ENCODE data around the gene GALE. TPM values are rescaled to one million over a fixed set of nuclear protein-coding genes. Genes with fewer than 3 reads are reported as not detected.

The GALE gene
- total and polyA plus RNA-seq, 2 of the 13 experiments (the other 11 are each of a cell fraction or from before 2014, with no cell fraction given) = 85.2 to 88.4 TPM

DNA sequence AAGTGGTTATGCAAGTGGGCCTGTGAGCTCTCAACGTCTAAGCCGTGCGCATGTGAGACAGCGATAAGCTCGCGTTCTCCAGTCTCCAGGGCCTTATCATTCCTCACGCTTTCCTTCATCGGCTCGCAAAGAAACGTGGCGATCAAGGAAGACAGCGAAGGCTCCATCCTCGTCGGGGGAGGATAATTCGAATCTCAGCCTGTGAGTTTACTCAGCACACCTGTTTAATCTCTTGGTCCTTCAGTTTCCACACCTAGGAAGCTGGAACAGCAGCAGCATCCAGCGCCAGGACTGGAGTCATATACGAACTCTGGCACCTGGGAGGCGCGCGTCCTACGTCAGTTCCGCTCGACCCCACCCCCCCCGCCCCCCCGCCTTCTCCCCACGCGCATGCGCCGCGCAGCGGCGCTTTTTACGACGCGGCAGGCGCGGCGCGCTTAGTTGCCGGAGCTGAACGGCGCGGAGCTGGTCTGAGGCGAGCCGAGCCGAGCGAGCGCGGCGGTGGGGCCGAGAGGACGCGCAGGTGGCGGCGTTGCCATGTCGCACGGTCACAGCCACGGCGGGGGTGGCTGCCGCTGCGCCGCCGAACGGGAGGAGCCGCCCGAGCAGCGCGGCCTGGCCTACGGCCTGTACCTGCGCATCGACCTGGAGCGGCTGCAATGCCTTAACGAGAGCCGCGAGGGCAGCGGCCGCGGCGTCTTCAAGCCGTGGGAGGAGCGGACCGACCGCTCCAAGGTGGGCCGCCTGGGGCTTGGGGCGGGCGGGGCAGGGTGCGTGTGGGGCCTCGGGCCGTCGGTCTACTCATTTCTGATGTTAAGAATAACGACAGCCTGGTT is 22.4 kb downstream of the GALE start, which contains the start of gene PITHD1 (continued):
- TF ChIP-seq, protein P1, sequence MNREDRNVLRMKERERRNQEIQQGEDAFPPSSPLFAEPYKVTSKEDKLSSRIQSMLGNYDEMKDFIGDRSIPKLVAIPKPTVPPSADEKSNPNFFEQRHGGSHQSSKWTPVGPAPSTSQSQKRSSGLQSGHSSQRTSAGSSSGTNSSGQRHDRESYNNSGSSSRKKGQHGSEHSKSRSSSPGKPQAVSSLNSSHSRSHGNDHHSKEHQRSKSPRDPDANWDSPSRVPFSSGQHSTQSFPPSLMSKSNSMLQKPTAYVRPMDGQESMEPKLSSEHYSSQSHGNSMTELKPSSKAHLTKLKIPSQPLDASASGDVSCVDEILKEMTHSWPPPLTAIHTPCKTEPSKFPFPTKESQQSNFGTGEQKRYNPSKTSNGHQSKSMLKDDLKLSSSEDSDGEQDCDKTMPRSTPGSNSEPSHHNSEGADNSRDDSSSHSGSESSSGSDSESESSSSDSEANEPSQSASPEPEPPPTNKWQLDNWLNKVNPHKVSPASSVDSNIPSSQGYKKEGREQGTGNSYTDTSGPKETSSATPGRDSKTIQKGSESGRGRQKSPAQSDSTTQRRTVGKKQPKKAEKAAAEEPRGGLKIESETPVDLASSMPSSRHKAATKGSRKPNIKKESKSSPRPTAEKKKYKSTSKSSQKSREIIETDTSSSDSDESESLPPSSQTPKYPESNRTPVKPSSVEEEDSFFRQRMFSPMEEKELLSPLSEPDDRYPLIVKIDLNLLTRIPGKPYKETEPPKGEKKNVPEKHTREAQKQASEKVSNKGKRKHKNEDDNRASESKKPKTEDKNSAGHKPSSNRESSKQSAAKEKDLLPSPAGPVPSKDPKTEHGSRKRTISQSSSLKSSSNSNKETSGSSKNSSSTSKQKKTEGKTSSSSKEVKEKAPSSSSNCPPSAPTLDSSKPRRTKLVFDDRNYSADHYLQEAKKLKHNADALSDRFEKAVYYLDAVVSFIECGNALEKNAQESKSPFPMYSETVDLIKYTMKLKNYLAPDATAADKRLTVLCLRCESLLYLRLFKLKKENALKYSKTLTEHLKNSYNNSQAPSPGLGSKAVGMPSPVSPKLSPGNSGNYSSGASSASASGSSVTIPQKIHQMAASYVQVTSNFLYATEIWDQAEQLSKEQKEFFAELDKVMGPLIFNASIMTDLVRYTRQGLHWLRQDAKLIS (CRISPR knock-in tag; IDR thresholded peaks at IDR 0.05) = no peak
- TF ChIP-seq GZF1 (CRISPR knock-in tag; IDR thresholded peaks at IDR 0.05) = no peak
- TF ChIP-seq, protein P2, sequence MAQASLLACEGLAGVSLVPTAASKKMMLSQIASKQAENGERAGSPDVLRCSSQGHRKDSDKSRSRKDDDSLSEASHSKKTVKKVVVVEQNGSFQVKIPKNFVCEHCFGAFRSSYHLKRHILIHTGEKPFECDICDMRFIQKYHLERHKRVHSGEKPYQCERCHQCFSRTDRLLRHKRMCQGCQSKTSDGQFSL (CRISPR knock-in tag; IDR thresholded peaks at IDR 0.05) = peak; percentile 7; the same call in 1 of the 2 replicates
- TF ChIP-seq IRX3 (CRISPR knock-in tag; IDR thresholded peaks at IDR 0.05; ENCODE audit: borderline replicate concordance, low read depth) = no peak
- no peak; the same call in 1 of the 2 replicates for TF ChIP-seq ZNF816 (CRISPR knock-in tag; IDR thresholded peaks at IDR 0.05; ENCODE audit: borderline replicate concordance)
- TF ChIP-seq ZNF850 (CRISPR knock-in tag; conservative IDR thresholded peaks at IDR 0.05) = no peak
- TF ChIP-seq ZNF556 (CRISPR knock-in tag; IDR thresholded peaks at IDR 0.05; ENCODE audit: borderline replicate concordance) = no peak
- no peak for TF ChIP-seq KLF13 (CRISPR knock-in tag; IDR thresholded peaks at IDR 0.05)
- TF ChIP-seq ZNF44 (CRISPR knock-in tag; IDR thresholded peaks at IDR 0.05) = no peak
- TF ChIP-seq, protein P3, sequence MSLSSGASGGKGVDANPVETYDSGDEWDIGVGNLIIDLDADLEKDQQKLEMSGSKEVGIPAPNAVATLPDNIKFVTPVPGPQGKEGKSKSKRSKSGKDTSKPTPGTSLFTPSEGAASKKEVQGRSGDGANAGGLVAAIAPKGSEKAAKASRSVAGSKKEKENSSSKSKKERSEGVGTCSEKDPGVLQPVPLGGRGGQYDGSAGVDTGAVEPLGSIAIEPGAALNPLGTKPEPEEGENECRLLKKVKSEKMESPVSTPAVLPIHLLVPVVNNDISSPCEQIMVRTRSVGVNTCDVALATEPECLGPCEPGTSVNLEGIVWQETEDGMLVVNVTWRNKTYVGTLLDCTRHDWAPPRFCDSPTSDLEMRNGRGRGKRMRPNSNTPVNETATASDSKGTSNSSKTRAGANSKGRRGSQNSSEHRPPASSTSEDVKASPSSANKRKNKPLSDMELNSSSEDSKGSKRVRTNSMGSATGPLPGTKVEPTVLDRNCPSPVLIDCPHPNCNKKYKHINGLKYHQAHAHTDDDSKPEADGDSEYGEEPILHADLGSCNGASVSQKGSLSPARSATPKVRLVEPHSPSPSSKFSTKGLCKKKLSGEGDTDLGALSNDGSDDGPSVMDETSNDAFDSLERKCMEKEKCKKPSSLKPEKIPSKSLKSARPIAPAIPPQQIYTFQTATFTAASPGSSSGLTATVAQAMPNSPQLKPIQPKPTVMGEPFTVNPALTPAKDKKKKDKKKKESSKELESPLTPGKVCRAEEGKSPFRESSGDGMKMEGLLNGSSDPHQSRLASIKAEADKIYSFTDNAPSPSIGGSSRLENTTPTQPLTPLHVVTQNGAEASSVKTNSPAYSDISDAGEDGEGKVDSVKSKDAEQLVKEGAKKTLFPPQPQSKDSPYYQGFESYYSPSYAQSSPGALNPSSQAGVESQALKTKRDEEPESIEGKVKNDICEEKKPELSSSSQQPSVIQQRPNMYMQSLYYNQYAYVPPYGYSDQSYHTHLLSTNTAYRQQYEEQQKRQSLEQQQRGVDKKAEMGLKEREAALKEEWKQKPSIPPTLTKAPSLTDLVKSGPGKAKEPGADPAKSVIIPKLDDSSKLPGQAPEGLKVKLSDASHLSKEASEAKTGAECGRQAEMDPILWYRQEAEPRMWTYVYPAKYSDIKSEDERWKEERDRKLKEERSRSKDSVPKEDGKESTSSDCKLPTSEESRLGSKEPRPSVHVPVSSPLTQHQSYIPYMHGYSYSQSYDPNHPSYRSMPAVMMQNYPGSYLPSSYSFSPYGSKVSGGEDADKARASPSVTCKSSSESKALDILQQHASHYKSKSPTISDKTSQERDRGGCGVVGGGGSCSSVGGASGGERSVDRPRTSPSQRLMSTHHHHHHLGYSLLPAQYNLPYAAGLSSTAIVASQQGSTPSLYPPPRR (CRISPR knock-in tag; IDR thresholded peaks at IDR 0.05; ENCODE audit: borderline replicate concordance) = no peak
- TF ChIP-seq, protein P4, sequence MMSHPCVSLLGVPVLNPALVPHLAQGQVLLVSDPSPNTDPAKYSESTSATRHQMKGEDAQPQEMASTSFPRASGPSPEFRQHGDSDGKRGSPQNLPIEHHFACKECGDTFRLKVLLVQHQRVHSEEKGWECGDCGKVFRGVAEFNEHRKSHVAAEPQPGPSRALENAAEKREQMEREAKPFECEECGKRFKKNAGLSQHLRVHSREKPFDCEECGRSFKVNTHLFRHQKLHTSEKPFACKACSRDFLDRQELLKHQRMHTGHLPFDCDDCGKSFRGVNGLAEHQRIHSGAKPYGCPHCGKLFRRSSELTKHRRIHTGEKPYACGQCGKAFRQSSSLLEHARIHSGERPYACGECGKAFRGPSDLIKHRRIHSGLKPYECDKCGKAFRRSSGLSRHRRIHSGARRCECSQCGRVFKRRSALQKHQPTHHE (CRISPR knock-in tag; IDR thresholded peaks at IDR 0.05; ENCODE audit: borderline replicate concordance) = peak; percentile 53; the same call in 1 of the 2 replicates
- TF ChIP-seq GFI1 (CRISPR knock-in tag; IDR thresholded peaks at IDR 0.05; ENCODE audit: borderline replicate concordance) = 0 out of 2 replicates have a peak, but pooled peaks have one; percentile 12
- no peak for TF ChIP-seq MTA3 (CRISPR knock-in tag; IDR thresholded peaks at IDR 0.05)
- 0 out of 2 replicates have a peak, but pooled peaks have one; percentile 16 for TF ChIP-seq SP2 (CRISPR knock-in tag; IDR thresholded peaks at IDR 0.05)
- TF ChIP-seq, protein P5, sequence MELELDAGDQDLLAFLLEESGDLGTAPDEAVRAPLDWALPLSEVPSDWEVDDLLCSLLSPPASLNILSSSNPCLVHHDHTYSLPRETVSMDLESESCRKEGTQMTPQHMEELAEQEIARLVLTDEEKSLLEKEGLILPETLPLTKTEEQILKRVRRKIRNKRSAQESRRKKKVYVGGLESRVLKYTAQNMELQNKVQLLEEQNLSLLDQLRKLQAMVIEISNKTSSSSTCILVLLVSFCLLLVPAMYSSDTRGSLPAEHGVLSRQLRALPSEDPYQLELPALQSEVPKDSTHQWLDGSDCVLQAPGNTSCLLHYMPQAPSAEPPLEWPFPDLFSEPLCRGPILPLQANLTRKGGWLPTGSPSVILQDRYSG (CRISPR knock-in tag; IDR thresholded peaks at IDR 0.05) = peak; percentile 78; the same call in 1 of the 2 replicates
